Activated CD4-positive, alpha-beta T cell treated with anti-CD3 and anti-CD28 coated beads, Interleukin-2, amount 50 U/mL, for 16 hours (primary cell): ENCODE results near the gene SNX32.

Experiments used
- DNase-seq: peaks from one replicate; pipeline ENCODE4 v3.0.0-alpha.2; 2020

SNX32 gene

GRCh38 chr11:65797711-65798110 lies 36.1 kb upstream of the SNX32 start:
- no peak for DNase-seq

- DNase-seq: no peak
Observed at GRCh38 chr11:65798882-65799281, 34.9 kb upstream of the SNX32 start.

DNA sequence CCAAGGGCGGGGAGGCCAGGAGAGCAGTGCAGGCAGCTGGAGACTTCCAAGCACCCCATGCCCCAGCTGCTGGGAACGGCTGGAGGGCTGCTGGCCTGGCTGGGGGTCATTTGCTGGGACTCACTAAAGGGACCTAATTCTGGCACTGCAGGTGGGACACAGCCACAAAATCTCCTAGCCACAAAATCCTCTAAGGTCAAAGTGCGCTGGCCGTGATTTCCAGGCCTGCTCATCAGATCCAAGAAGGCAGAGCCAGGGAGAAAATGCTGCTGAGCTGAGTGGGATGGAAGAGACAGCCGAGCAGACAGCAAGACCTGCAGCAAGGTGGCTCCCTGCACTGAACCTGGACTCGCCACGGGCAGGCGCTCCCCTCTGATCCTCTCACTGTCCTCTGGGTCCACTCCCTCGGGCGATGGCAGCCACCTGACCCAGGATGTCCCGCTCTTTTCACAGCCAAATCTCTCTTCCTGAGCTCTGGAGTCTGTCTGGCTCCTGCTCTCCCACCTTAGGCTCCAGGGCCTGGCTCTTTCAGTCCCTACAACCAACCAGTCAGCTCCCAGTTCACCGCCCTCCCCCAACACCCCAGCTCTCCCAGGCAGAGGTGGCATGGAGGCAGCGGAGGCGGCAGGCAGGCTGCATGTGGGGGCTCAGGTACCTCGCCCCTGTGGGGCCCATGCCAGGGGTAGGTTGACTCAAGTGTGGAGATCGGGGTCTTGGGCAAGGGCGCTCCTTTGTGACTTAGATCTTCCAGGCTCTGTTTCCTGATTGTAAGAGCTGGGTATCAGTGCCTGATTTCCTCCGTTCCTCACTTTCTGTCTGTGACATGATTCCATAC lies 32.4 kb upstream of the SNX32 start:
- DNase-seq: no peak

DNA sequence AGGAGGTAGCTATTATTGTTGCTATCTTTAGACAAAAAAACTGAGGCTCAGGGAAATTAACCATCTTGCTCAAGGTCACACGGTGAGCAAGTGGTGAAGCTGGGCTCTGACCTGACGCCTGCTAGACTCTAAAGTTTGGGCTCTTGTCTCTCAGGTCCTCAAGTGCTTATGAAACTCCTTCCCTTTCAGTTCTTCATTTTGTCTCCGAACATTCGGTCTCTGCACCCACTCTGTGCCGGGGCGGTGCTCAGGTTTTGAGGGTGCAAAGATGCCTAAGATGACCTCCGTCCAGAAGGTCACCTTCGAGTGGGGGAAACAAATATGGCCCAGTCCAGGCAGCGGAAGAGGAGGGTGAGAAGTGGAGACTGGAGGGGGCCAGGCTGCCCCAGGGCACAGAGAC lies 30.9 kb upstream of the SNX32 start:
- DNase-seq: no peak

DNA sequence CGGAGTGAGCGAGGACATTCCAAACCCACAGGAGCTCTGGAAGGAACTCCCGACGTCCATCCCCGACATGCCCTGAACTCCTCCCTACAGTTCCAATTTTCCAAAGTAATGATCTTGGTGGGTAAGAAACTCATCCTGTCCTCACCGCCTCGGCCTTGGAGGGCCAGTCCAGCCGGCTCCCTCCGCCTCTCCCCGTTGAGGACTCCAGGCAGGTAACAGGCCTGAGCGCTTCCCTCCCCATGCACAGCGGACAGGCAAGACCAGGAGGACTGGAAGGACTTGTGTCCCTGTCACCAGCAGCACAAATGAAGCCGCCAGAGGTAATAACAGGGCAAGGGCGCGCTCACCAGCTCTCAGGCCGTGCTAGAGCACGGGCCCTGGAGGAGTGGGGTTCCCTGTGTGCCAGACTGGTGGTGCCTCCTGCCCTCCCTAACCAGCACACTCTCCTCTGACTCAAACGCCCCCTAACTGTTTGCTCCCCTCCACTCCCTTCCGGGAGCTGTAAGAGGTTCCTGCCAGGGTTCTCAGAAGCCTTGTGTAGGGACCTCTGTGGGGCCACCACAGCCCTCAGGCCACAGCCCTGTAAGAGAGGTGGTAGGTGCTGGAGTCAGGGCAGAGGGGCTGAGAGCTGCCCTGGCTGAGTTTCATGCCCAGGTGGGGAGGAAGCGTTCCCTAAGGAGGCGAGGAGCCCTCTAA lies 29.8 kb upstream of the SNX32 start:
- DNase-seq: no peak

DNA sequence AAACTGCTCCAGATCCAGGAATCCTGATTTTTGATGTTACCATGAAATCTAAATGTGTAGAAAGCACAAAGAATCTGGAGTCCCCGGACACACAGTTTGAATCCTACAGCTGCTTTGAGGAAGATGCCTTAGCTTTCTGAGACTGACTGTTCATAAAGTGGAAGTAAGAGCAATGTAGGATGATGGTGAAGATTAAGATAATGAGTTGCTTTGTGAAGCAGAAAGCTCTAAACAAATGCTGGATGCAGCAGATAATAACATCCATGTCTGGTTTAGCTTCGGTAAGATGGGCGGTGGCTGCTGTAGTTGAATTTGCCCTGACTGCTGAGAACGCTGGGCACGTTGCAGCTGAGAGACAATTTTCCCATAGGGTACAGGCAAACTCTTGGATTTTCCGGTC lies 26.8 kb upstream of the SNX32 start:
- no peak for DNase-seq

GRCh38 chr11:65808744-65809341 lies 24.9 kb upstream of the SNX32 start:
- DNase-seq: no peak

DNA sequence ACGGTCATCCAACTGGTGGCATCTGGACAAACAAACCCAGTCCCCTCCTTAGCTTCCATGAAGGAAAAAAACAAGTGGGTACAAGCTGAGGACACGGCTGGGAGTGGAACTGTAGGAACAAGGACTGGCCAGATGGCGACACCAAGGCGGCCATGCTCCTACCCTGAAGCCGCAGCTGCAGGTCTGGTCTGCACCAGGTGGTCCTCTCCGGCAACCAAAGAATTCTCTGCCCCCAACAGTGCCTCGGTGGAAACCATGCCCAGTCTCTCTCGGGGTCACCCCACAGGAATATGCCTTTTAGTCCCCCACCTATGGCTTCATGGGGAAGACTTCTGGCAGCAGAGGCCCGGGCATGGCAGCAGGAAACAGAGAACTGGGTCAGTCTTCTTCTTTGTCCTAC lies 24.3 kb upstream of the SNX32 start:
- DNase-seq: no peak

- no peak for DNase-seq
Observed at GRCh38 chr11:65810046-65810868, 23.5 kb upstream of the SNX32 start.

DNA sequence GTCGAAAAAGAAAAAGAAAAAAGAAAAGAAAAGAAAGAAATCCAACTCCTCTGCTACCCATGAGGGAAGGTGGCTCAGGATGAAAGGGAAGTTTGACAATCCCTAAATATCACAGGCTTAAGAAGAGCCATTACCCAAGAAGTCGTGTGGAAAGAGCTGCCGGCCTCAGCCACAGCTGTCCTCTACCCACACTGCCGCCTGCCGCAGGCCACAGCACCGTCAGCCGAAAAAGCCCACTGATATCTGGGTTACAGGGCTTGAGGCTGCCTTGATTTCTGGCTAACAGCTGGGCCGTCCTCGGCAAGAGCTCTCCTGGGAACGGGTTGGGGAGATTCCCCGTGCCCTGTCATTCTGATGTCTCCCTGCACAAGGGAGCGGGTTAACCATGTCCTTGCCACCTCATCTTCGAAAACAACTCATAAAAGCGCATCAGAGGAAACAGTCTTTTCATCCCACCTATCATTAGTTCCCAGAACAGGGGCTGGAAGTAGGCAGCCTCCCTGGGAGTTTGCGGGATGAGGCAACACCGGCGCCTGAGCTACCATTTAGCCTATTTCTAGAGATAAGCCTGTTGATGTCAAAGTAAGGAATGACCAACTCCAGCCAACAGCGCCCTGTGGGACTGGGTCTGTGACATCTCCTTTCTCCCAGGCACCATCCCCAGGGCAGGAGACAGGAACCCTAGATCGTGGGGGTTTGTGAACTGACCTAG lies 21.8 kb upstream of the SNX32 start:
- no peak for DNase-seq

DNA sequence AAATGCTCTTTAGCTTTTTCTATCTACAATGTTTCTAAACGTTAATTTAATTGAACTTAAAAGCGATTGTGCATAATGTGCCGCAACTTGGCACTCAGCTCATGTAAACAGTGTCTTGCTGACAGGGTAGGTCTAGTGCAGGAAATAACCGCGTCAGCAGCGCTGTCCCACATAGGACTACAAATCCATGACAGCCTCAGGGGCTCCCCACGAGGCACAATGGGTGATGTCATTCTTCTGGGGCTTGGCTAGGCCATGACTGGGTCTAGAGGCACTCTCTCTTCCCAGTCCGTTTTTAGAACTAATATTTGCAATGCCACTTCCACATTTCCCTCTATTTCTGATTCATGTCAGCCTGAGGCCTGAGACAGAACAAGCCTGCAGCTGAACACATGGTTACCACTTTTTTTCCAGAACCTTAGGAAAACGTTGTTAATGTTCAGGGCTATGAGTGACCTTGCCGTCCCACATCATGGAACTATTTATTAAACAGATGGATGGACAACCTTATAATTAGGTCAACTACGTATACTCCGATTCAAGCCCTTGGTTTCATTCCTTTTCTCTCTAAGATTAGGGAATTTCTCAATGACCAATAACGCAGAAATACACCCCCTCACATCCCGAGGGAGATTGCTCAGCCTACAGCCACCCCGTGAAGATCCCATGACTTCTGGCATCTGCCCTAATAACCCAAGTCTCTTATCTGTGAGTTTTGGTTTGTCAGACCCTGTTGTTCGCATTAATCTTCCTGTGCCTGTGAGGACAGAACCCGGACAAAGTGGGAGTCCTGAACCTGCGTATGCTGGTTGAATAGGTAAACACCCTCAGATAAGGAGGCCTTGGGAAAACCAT lies 19.4 kb upstream of the SNX32 start:
- no peak for DNase-seq

DNA sequence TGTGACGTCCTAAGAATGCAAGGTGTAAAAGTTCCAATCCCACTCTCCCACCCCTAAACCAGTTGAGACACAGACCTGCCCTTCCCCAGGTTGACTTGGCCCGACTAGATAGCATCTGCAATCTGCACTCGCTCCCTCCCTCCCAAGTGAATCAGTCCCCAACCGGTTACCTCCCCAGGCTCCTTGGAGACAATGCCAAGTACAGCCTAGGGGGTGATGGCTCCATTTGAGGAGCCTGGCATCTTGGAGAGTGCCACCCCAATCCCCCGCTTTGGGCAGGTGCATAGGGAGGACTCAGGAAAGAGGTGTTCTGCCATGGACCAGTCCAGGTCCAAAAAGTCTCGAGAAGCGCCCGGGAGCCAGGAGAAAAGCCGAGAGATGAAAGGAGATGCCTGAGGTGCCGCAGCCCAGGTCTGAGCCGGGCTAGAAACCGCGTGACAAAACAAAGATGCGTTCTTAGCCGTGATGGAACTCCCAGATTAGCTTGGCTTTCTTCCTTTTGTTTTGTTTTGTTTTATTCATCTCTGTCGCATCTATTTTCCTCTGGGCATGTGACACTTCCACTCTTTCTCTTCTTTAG lies 18.7 kb upstream of the SNX32 start:
- DNase-seq: no peak

DNA sequence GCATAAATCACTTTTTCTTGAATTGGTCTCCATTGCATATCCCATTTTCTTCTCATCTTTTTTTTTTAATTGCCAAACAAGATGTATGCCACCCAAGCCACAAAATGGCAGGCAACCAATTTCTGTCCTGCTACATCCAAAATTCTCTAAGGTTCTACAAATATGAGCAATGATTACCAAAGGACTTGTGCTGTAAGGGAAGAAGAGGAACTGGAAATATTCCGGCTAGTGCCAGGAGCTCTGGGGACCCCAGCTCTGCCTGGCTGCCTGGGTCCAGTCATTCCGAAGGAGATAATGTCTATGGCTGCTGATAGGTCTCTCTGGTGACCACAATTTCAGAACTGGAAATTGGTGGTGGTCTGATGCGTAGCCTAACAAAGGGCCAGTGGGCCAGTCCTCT lies 17.1 kb upstream of the SNX32 start:
- no peak for DNase-seq

DNA sequence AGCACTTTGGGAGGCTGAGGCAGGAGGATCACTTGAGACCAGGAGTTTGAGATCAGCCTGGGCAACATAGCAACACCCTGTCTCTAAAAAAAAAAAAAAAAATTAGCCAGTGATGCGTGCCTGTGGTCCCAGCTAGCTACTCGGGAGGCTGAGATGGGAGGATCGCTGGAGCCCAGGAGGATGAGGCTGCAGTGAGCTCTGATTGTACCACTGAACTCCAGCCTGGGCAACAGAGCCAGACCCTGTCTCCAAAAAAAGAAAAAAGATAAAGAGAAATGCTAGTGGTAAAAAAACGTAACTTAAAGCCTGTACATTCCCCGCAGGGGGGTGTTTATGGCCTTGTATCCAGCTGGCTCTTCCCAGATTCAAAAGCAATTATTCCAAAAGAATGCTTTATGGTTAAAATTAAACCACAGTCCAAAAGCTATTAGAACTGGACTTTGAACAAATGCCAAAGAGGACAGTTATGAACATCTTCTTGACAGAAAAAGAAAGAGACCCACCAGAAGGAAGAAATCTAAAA lies 16.4 kb upstream of the SNX32 start:
- DNase-seq: no peak

DNA sequence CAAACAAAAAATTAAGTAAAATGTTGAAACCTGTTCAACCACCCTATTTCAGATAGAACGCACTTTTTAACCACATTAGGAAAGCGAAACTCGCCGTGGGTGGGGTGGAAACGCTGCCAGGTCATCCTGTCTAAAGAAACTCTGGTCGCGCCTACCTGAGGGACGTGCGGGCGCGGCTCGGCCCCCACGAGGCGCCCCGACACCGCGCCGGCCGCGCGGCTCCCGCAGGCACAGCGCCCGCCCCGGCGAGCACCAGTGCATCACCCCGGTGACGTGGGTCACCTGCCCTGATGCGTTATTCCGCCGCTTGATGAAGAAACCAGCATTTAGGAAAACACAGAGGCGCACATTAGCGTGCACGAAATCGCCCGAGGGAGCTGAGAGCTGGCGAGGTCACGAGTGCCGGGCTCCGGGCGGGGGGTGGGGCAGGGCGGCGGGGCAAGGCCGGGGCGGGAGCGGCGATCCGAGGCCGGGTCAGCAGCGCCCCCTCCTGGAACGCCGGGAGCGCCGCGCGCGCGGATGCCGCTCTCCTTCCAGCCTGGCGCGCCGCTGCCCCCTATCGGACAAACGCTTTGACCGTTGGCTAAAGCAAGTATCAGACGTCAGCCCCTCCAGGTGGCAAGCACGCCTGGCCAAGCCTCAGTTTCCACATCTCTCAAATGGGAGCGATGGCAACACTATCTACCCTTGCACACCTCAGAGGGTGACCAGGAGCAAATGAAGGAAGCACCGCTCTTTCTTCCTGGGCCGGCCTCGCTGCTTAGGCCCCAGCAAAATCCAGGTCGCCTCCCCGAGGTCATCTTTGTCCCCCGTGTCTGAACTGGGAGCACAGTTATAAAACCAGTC lies 15.7 kb upstream of the SNX32 start:
- peak; percentile 93 for DNase-seq

GRCh38 chr11:65821107-65821506 lies 12.7 kb upstream of the SNX32 start:
- no peak for DNase-seq

GRCh38 chr11:65822776-65823528 lies 10.8 kb upstream of the SNX32 start:
- DNase-seq: no peak

DNA sequence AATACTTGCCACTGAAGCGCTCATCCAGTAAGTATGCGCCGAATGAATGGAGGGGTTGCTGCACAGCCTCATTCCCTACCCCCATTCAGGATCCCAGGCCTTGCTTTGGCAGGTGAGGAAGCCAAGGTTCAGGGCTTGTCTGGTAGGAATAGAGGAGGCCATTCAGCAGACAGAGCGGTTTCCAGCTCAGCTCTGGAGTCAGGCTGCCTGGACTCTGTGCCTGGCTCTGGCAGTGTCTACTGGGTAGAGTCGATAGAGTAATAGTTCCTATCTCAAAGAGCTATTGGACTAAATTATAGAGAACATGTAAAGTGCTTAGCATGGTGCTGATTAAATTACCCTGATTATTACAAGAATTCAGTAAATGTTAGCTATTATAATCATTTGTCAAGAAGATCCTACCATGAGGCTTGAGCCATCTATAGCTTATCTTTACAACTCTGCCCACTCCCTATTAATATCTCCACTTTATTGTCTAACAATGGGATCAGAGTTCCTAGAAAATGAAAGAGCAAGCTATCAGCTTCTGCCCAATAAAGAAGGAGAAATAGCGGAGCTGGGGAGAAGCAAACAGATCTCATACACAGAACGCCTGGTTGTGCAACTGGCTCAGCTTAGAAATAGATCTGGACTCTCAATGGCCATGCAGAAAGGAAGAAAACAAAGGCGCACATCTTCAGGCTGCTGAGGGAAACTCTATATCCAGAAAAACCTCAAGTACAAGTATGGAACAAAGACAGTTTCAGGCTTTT lies 6.6 kb upstream of the SNX32 start:
- DNase-seq: no peak
